BE2C (cell line): Measurements from ENCODE around the gene PAFAH1B1.

Source experiments
- DNase-seq: peaks from one replicate; pipeline ENCODE4 v3.0.0-alpha.2; 2020
- H3K27me3 ChIP-seq: fragments of 250-450 bp; sonication (Bioruptor Pico); 2 replicates; pipeline ENCODE4 v1.5.1; 2020; ENCODE audit warnings: mild to moderate bottlenecking
- H3K36me3 ChIP-seq: fragments of 250-450 bp; sonication (Bioruptor Pico); 2 replicates; pipeline ENCODE4 v1.5.1; 2020; ENCODE audit warnings: mild to moderate bottlenecking
- H3K4me1 ChIP-seq: fragments of 250-450 bp; sonication (Bioruptor Pico); 2 replicates; pipeline ENCODE4 v1.5.1; 2020
- H3K4me3 ChIP-seq: 2 replicates; pipeline ENCODE4 v1.5.1; 2011; ENCODE audit warnings: low read depth, low read length
- H3K9me3 ChIP-seq: fragments of 250-450 bp; sonication (Bioruptor Pico); 2 replicates; pipeline ENCODE4 v1.5.1; 2020
- CTCF ChIP-seq: IDR thresholded peaks from 2 replicates; pipeline ENCODE4 v1.5.1; 2012; ENCODE audit warnings: mild to moderate bottlenecking, low read depth, low read length

Gene PAFAH1B1

GRCh38 chr17:2721603-2722002, 128.1 kb downstream of the PAFAH1B1 start:
- Histone ChIP-seq H3K27me3 (no peaks in the 10 kb centered on the region), H3K4me3 (no peak overlapping the region), H3K9me3 (no peaks in the 10 kb centered on the region), H3K36me3 (no peaks in the 10 kb centered on the region), H3K4me1 (no peaks in the 10 kb centered on the region)
- no peak for TF ChIP-seq CTCF
- DNase-seq: no peak

- Histone ChIP-seq H3K4me3 (no peak overlapping the region), H3K36me3 (no peaks in the 10 kb centered on the region), H3K4me1 (no peaks in the 10 kb centered on the region), H3K9me3 (no peaks in the 10 kb centered on the region), H3K27me3 (no peaks in the 10 kb centered on the region)
- TF ChIP-seq CTCF: no peak
- DNase-seq: no peak
Observed at GRCh38 chr17:2722611-2723010, 129.2 kb downstream of the PAFAH1B1 start.

- Histone ChIP-seq H3K4me3 (no peak overlapping the region), H3K4me1 (no peaks in the 10 kb centered on the region), H3K27me3 (no peaks in the 10 kb centered on the region), H3K36me3 (no peaks in the 10 kb centered on the region), H3K9me3 (no peaks in the 10 kb centered on the region)
- TF ChIP-seq CTCF: no peak
- DNase-seq: peak; percentile 31
Observed at GRCh38 chr17:2723505-2723996, 130.1 kb downstream of the PAFAH1B1 start.

- no peak overlapping the region for H3K4me3 ChIP-seq
- no peaks in the 10 kb centered on the region for H3K27me3 ChIP-seq
Observed at GRCh38 chr17:2723997-2724783, 130.7 kb downstream of the PAFAH1B1 start.

GRCh38 chr17:2724784-2725164, 131.3 kb downstream of the PAFAH1B1 start:
- TF ChIP-seq CTCF: no peak
- H3K36me3 ChIP-seq: no peaks in the 10 kb centered on the region
- H3K4me3 ChIP-seq: no peak overlapping the region
- DNase-seq: no peak
- no peaks in the 10 kb centered on the region for H3K9me3 ChIP-seq
- H3K4me1 ChIP-seq: no peaks in the 10 kb centered on the region
- no peaks in the 10 kb centered on the region for H3K27me3 ChIP-seq

More at GRCh38 chr17:2723997-2724783, 130.7 kb downstream of the PAFAH1B1 start:
- no peak for TF ChIP-seq CTCF
- H3K9me3 ChIP-seq: no peaks in the 10 kb centered on the region
- DNase-seq: no peak
- H3K36me3 ChIP-seq: no peaks in the 10 kb centered on the region
- no peaks in the 10 kb centered on the region for H3K4me1 ChIP-seq

- no peaks in the 10 kb centered on the region for H3K4me1 ChIP-seq
- H3K27me3 ChIP-seq: no peaks in the 10 kb centered on the region
- no peaks in the 10 kb centered on the region for H3K36me3 ChIP-seq
- H3K4me3 ChIP-seq: no peak overlapping the region
- no peak for DNase-seq
- TF ChIP-seq CTCF: no peak
- H3K9me3 ChIP-seq: no peaks in the 10 kb centered on the region
Observed at GRCh38 chr17:2730764-2731353, 137.4 kb downstream of the PAFAH1B1 start.
